GM12878 (cell line): ENCODE data around the gene KIF22. TPM values are rescaled to one million over a fixed set of nuclear protein-coding genes. Genes with fewer than 3 reads are reported as not detected.

ENCODE experiments used
- ATAC-seq: fragments of 200-7000 bp; cut with Tn5 transposase; 3 replicates; pipeline ENCODE4 v1.9.1; 2020; ENCODE audit warnings: mild to moderate bottlenecking, moderate library complexity
- BruUV-seq: library from RNA; stranded (reverse); fragments of 400-500 nt; replicated peaks from 2 replicates; lab custom pipeline; 2021; lab: Mats Ljungman, UMichigan
- CTCF ChIA-PET: fragments of 300-600 bp; sonication (Branson Sonifier 250); formaldehyde crosslinking; extraction: SDS; loops from one replicate; lab custom pipeline; 2021; ENCODE audit warnings: inconsistent platforms; lab: Yijun Ruan, JAX
- POLR2A ChIA-PET: fragments of 350-600 bp; formaldehyde crosslinking; extraction: SDS; loops from one replicate; lab custom pipeline; 2021; ENCODE audit warnings: inconsistent platforms; lab: Charles Lee
- RAD21 ChIA-PET: fragments of 300-600 bp; sonication (Branson Sonifier 250); formaldehyde crosslinking; loops from one replicate; lab custom pipeline; 2023; ENCODE audit warnings: antibody characterized with exemption; ENCODE audit not compliant: unreplicated experiment; lab: Charles Lee
- SMC1A ChIA-PET: fragments of 300-600 bp; sonication (Branson Sonifier 250); formaldehyde crosslinking; loops from one replicate; lab custom pipeline; 2023; ENCODE audit not compliant: unreplicated experiment, uncharacterized antibody; lab: Charles Lee
- DNase-seq: peaks from one replicate; pipeline ENCODE4 v3.0.0-alpha.2; 2011; ENCODE audit warnings: low read depth, low spot score
- FAIRE-seq: peaks from 3 replicates; lab custom pipeline; 2011; peaks lifted over from hg19 to GRCh38; lab: Jason Lieb, UNC
- H2AFZ ChIP-seq: 2 replicates; pipeline ENCODE4 v1.6.0; 2011; ENCODE audit warnings: low read depth, low read length, control low read depth; ENCODE audit not compliant: control insufficient read depth
- H3K27ac ChIP-seq: 2 replicates; pipeline ENCODE4 v1.5.1; 2011; ENCODE audit warnings: control low read depth; ENCODE audit not compliant: control insufficient read depth, insufficient read depth
- H3K27me3 ChIP-seq, 2 experiments: replicated peaks in 1 of 2; 2 replicates each; pipeline versions ENCODE4 v1.6.0 to v1.6.1; 2011; ENCODE audit warnings: low read length in 1 of 2; ENCODE audit not compliant: control insufficient read depth in 2 of 2, insufficient read depth in 2 of 2
- H3K36me3 ChIP-seq, 2 experiments: 2 replicates each; pipeline ENCODE4 v1.5.1; 2011; ENCODE audit warnings: low read length in 1 of 2; ENCODE audit not compliant: control insufficient read depth in 2 of 2, insufficient read depth in 2 of 2
- H3K4me1 ChIP-seq: 2 replicates; pipeline ENCODE4 v1.6.1; 2011; ENCODE audit warnings: mild to moderate bottlenecking, low read length, moderate library complexity, mixed read lengths; ENCODE audit not compliant: control insufficient read depth, insufficient read depth
- H3K4me2 ChIP-seq: 2 replicates; pipeline ENCODE4 v1.6.0; 2011; ENCODE audit warnings: control low read depth; ENCODE audit not compliant: control insufficient read depth, insufficient read depth
- H3K4me3 ChIP-seq: fragments of 200-600 bp; sonication (generic); 2 replicates; pipeline ENCODE4 v1.5.1; 2016
- H3K79me2 ChIP-seq: 2 replicates; pipeline ENCODE4 v1.6.0; 2011; ENCODE audit warnings: low read length; ENCODE audit not compliant: control insufficient read depth, insufficient read depth
- H3K9ac ChIP-seq: 2 replicates; pipeline ENCODE4 v1.8.0; 2011; ENCODE audit warnings: low read length, control low read depth, mixed read lengths; ENCODE audit not compliant: control insufficient read depth, insufficient read depth
- H3K9me3 ChIP-seq: replicated peaks from 3 replicates; pipeline ENCODE4 v1.5.1; 2011; ENCODE audit warnings: mild to moderate bottlenecking, low read length; ENCODE audit not compliant: control insufficient read depth, insufficient read depth
- H4K20me1 ChIP-seq: 2 replicates; pipeline ENCODE4 v1.6.0; 2011; ENCODE audit not compliant: control insufficient read depth, insufficient read depth
- CHD2 ChIP-seq: IDR thresholded peaks from 2 replicates; pipeline ENCODE4 v1.6.1; 2011; ENCODE audit warnings: low read depth, low read length, improper control_type of control experiment, borderline replicate concordance
- E4F1 ChIP-seq: fragments of 450-650 bp; IDR thresholded peaks from 2 replicates; pipeline ENCODE4 v1.6.1; 2018; ENCODE audit warnings: borderline replicate concordance, mild to moderate bottlenecking; ENCODE audit not compliant: partially characterized antibody
- NBN ChIP-seq: fragments of 450-650 bp; IDR thresholded peaks from 2 replicates; pipeline ENCODE4 v1.6.1; 2016
- NFYB ChIP-seq: IDR thresholded peaks from 2 replicates; pipeline ENCODE4 v1.6.1; 2011; ENCODE audit warnings: low read depth, mild to moderate bottlenecking, low read length, improper control_type of control experiment, moderate library complexity; ENCODE audit not compliant: insufficient read depth
- POLR2AphosphoS5 ChIP-seq: IDR thresholded peaks from 2 replicates; pipeline ENCODE4 v1.6.1; 2011; ENCODE audit warnings: mild to moderate bottlenecking, low read length, inconsistent platforms
- RCOR1 ChIP-seq: conservative IDR thresholded peaks from 2 replicates; pipeline ENCODE4 v1.6.1; 2012; ENCODE audit warnings: low read depth, low read length, improper control_type of control experiment
- SMARCA5 ChIP-seq: fragments of 450-650 bp; IDR thresholded peaks from 2 replicates; pipeline ENCODE4 v1.6.1; 2017; ENCODE audit warnings: mild to moderate bottlenecking
- ZBTB33 ChIP-seq: fragments of 450-650 bp; IDR thresholded peaks from 2 replicates; pipeline ENCODE4 v1.6.1; 2017; ENCODE audit warnings: mild to moderate bottlenecking
- ZNF384 ChIP-seq: IDR thresholded peaks from 2 replicates; pipeline ENCODE4 v1.6.1; 2012; ENCODE audit warnings: low read depth, mild to moderate bottlenecking, low read length, improper control_type of control experiment, borderline replicate concordance
- WGBS: methylation state at CpG from one replicate; pipeline ENCODE4 v1.1.6; 2016; ENCODE audit warnings: low lambda C conversion rate; ENCODE audit not compliant: insufficient replicate concordance, insufficient coverage; ENCODE audit errors: missing lambda C conversion rate; 5-methylcytosine and 5-hydroxymethylcytosine counted together
- in situ Hi-C: fragments of 300-500 bp; cut with MboI; formaldehyde crosslinking; loops from 9 replicates; pipeline ENCODE4 v1.14.3; 2018; ENCODE audit warnings: mixed read lengths
- intact Hi-C: fragments of 100-400 bp; cut with micrococcal nuclease; formaldehyde crosslinking; loops from one replicate; pipeline ENCODE4 v1.14.2; 2022; ENCODE audit not compliant: unreplicated experiment
- polyA plus RNA-seq, 11 experiments: library from polyadenylated mRNA; depleted of rRNA in 4 of 11; unstranded in 6 of 11; stranded (reverse) in 5 of 11; fragments of >200 nt; fragmentation: Nextera tagmentation in 4 of 11; fragmentation: Illumina TruSeq in 1 of 11; extraction: Ambion mirVana in 4 of 11; extraction: Trizol in 1 of 11; gene quantifications; 1 replicate in 1 of 11; 2 replicates in 10 of 11; pipeline versions ENCODE4 v1.2.1 to v1.2.3, GENCODE V29; 2011 to 2016; ENCODE audit warnings: inconsistent platforms in 2 of 11, missing spikeins in 2 of 11, low read depth in 1 of 11
- total RNA-seq, 4 experiments: library from RNA; depleted of rRNA in 3 of 4; stranded (reverse); fragments of >200 nt in 3 of 4; fragmentation: Illumina TruSeq in 1 of 4; extraction: Trizol in 1 of 4; gene quantifications; 2 replicates each; pipeline versions ENCODE4 v1.2.1 to v1.2.3, GENCODE V29; 2013 to 2021
- TF ChIP-seq, protein P1 (sequence below): IDR thresholded peaks from 2 replicates; pipeline ENCODE4 v1.6.1; 2012; ENCODE audit warnings: improper control_type of control experiment, low read depth, low read length; ENCODE audit not compliant: insufficient replicate concordance

The KIF22 gene
- total and polyA plus RNA-seq, 10 of the 15 experiments (the other 5 are each of a cell fraction or from before 2014, with no cell fraction given), result 7.6 to 158 (median 132) TPM

DNA sequence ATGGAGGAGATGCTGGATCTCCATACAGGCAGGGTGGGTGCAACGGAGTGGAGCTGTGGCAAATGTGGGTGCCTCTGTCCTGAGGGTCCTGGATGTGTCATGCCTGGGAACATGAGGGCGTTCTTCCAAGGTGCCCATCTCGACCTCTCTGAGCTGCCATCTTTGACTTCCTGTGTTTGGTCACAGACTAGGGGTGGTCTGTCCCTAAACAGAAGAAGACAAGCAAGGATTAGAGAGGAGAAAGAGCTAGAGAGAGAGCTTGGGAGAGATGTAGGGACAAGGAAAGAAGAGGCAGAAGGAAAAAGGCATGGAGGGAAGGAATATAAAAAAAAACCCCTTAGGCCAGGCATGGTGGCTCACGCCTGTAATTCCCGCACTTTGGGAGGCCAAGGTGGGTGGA is 15.8 kb upstream of the KIF22 start:
- POLR2A ChIA-PET, result interaction anchor here (0.6 kb wide), 1 partner anchor 38 kb away, joined by 6 read pairs; no protein-coding TSS in a partner anchor
- Histone ChIP-seq H2AFZ (no peak overlapping the region), H3K4me3 (no peak overlapping the region), H3K4me2 (no peak overlapping the region), H3K36me3 (no peaks in the 10 kb centered on the region), H3K9me3 (no peaks in the 10 kb centered on the region), H3K27ac (no peak overlapping the region), H3K9ac (no peak overlapping the region), H3K4me1 (no peaks in the 10 kb centered on the region), H3K79me2 (no peaks in the 10 kb centered on the region), H3K27me3 (no peaks in the 10 kb centered on the region), H4K20me1 (no peaks in the 10 kb centered on the region)
- intact Hi-C loops (no loop called here), in situ Hi-C loops (no loop called here)
- no peak for DNase-seq
- no TSS peak for BruUV-seq
- TF ChIP-seq ZBTB33 (no peak), SMARCA5 (no peak), CHD2 (no peak), POLR2AphosphoS5 (no peak), ZNF384 (no peak), NBN (no peak), RCOR1 (no peak), E4F1 (no peak), NFYB (no peak)
- TF ChIP-seq, protein P1, sequence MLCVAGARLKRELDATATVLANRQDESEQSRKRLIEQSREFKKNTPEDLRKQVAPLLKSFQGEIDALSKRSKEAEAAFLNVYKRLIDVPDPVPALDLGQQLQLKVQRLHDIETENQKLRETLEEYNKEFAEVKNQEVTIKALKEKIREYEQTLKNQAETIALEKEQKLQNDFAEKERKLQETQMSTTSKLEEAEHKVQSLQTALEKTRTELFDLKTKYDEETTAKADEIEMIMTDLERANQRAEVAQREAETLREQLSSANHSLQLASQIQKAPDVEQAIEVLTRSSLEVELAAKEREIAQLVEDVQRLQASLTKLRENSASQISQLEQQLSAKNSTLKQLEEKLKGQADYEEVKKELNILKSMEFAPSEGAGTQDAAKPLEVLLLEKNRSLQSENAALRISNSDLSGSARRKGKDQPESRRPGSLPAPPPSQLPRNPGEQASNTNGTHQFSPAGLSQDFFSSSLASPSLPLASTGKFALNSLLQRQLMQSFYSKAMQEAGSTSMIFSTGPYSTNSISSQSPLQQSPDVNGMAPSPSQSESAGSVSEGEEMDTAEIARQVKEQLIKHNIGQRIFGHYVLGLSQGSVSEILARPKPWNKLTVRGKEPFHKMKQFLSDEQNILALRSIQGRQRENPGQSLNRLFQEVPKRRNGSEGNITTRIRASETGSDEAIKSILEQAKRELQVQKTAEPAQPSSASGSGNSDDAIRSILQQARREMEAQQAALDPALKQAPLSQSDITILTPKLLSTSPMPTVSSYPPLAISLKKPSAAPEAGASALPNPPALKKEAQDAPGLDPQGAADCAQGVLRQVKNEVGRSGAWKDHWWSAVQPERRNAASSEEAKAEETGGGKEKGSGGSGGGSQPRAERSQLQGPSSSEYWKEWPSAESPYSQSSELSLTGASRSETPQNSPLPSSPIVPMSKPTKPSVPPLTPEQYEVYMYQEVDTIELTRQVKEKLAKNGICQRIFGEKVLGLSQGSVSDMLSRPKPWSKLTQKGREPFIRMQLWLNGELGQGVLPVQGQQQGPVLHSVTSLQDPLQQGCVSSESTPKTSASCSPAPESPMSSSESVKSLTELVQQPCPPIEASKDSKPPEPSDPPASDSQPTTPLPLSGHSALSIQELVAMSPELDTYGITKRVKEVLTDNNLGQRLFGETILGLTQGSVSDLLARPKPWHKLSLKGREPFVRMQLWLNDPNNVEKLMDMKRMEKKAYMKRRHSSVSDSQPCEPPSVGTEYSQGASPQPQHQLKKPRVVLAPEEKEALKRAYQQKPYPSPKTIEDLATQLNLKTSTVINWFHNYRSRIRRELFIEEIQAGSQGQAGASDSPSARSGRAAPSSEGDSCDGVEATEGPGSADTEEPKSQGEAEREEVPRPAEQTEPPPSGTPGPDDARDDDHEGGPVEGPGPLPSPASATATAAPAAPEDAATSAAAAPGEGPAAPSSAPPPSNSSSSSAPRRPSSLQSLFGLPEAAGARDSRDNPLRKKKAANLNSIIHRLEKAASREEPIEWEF, result no peak
- no peak for ATAC-seq
- FAIRE-seq, result no peak
- RAD21 ChIA-PET, result interaction anchor here (0.7 kb wide), 1 partner anchor 368 kb away, joined by 3 read pairs; no protein-coding TSS in a partner anchor
- SMC1A ChIA-PET, result interaction anchor here (0.8 to 1.1 kb wide), 2 partner anchors 10 to 15 kb away, joined by 3 read pairs; no protein-coding TSS in a partner anchor
- CTCF ChIA-PET, result interaction anchor here (0.5 to 1.8 kb wide), 3 partner anchors 8 to 12 kb away, joined by 3 to 11 read pairs (median 3); no protein-coding TSS in a partner anchor
- 57% methylated on average over 5 of the region's 5 CpGs for WGBS
